GM12864 (cell line): ENCODE results near the gene LAMTOR5.
"Not testable (repeated sequence)": the region's sequence is repeated elsewhere in the genome, so short reads cannot be mapped to it uniquely, and the experiment has no call there.

Experiments
- DNase-seq: peaks from one replicate; pipeline ENCODE4 v3.0.0-alpha.2; 2011; ENCODE audit warnings: low read depth
- H3K4me3 ChIP-seq: 2 replicates; pipeline ENCODE4 v1.5.1; 2011; ENCODE audit warnings: mild to moderate bottlenecking, low read depth, low read length, control low read depth
- CTCF ChIP-seq: IDR thresholded peaks from 2 replicates; pipeline ENCODE4 v1.5.1; 2011; ENCODE audit warnings: low read depth, mild to moderate bottlenecking, moderate library complexity, low read length, control low read depth, inconsistent platforms; ENCODE audit errors: missing control alignments

LAMTOR5 gene

GRCh38 chr1:110426854-110427253 lies 19.4 kb upstream of the LAMTOR5 start:
- no peak for TF ChIP-seq CTCF
- H3K4me3 ChIP-seq: no peak overlapping the region
- DNase-seq: no peak

- no peak for DNase-seq
- H3K4me3 ChIP-seq: no peak overlapping the region
- no peak for TF ChIP-seq CTCF
These were observed 18.2 kb upstream of the LAMTOR5 start for GRCh38 chr1:110425612-110426152.

GRCh38 chr1:110424699-110425611 lies 17.5 kb upstream of the LAMTOR5 start:
- DNase-seq: no peak
- TF ChIP-seq CTCF: no peak
- H3K4me3 ChIP-seq: no peak overlapping the region

- TF ChIP-seq CTCF: no peak
- no peak overlapping the region for H3K4me3 ChIP-seq
- DNase-seq: no peak
These were observed 13.6 kb upstream of the LAMTOR5 start for GRCh38 chr1:110420874-110421793.

- no peak for TF ChIP-seq CTCF
- no peak for DNase-seq
- H3K4me3 ChIP-seq: no peak overlapping the region
These were observed 12.6 kb upstream of the LAMTOR5 start for GRCh38 chr1:110420023-110420662.

- no peak for TF ChIP-seq CTCF
- H3K4me3 ChIP-seq: no peak overlapping the region
- no peak for DNase-seq
These were observed 11.2 kb upstream of the LAMTOR5 start for GRCh38 chr1:110418729-110419128.

- DNase-seq, H3K4me3 ChIP-seq: not testable (repeated sequence)
These were observed 5.6 kb upstream of the LAMTOR5 start for GRCh38 chr1:110413045-110413444.
